ENCODE data around the gene SSBP1. TPM values are rescaled to one million over a fixed set of nuclear protein-coding genes. Genes with fewer than 3 reads are reported as not detected.
A peak's percentile ranks its signal among the peaks of the same experiment; 100 is the strongest.

SSBP1 gene
- total RNA-seq, 2 experiments from 2014 or later: 108 to 116 TPM

DNA sequence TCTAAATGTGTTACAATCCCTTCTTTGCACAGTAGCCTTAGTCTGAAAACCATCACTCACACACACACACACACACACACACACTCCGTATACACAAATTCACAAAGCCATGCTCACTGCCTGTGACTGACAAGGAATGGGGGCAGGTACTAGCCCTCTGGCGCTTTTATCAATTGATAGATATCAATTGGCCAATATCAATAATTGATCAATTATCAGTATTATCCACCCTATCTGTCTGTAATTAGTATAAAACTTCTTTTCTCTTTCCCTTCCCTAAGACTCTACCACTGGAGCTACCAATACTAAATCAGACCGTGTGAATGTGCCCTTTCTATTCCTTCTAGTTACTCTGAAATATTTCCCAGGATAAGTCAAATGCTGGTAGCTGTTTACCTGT, 38.3 kb upstream of the SSBP1 start:
- Mint-ChIP-seq H3K9me3 (no peaks in the 10 kb centered on the region), H3K27me3 (no peaks in the 10 kb centered on the region), H3K27ac (peak overlapping the region; percentile 90), H3K4me1 (ENCODE audit: low read depth) (peaks cover 71% of the 10 kb centered on the region), H3K4me3 (peak overlapping the region; percentile 96), H3K36me3 (ENCODE audit: low read depth) (peaks cover 16% of the 10 kb centered on the region)
- ATAC-seq (ENCODE audit: poor library complexity) (no peak), DNase-seq (no peak)
- intact Hi-C loops (cut with DNase I, micrococcal nuclease): loop anchor here in 1 of 2 experiments (2.0 kb wide), 1 partner anchor 39 kb away; the partner anchor contains the start of gene SSBP1
- TF ChIP-seq, protein P1, sequence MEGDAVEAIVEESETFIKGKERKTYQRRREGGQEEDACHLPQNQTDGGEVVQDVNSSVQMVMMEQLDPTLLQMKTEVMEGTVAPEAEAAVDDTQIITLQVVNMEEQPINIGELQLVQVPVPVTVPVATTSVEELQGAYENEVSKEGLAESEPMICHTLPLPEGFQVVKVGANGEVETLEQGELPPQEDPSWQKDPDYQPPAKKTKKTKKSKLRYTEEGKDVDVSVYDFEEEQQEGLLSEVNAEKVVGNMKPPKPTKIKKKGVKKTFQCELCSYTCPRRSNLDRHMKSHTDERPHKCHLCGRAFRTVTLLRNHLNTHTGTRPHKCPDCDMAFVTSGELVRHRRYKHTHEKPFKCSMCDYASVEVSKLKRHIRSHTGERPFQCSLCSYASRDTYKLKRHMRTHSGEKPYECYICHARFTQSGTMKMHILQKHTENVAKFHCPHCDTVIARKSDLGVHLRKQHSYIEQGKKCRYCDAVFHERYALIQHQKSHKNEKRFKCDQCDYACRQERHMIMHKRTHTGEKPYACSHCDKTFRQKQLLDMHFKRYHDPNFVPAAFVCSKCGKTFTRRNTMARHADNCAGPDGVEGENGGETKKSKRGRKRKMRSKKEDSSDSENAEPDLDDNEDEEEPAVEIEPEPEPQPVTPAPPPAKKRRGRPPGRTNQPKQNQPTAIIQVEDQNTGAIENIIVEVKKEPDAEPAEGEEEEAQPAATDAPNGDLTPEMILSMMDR (IDR thresholded peaks at IDR 0.05): no peak
- Histone ChIP-seq H3K27me3 (ENCODE audit: control insufficient read depth in 1 of 2, insufficient read depth in 2 of 2, low read length in 2 of 2) (no peaks in the 10 kb centered on the region), H3K9me3 (ENCODE audit: control insufficient read depth in 1 of 2, insufficient read depth in 1 of 2, low read length in 2 of 2) (no peaks in the 10 kb centered on the region), H3K4me3 (ENCODE audit: low read length) (no peak overlapping the region), H3K4me1 (ENCODE audit: insufficient read depth, low read length) (peaks cover 34% of the 10 kb centered on the region), H3K36me3 (ENCODE audit: insufficient read depth, low read length) (peaks cover 4% of the 10 kb centered on the region), H3K27ac (ENCODE audit: low read depth in 1 of 2, low read length in 2 of 2) (no peak overlapping the region)
- ChIA-PET CTCF (interaction anchor here (0.9 to 4.5 kb wide), 3 partner anchors 9 to 38 kb away, joined by 3 to 38 read pairs (median 4); partner anchors contain the start of gene SSBP1), POLR2A (interaction anchor here (4.9 kb wide), 1 partner anchor 38 kb away, joined by 103 read pairs; the partner anchor contains the start of gene SSBP1)

DNA sequence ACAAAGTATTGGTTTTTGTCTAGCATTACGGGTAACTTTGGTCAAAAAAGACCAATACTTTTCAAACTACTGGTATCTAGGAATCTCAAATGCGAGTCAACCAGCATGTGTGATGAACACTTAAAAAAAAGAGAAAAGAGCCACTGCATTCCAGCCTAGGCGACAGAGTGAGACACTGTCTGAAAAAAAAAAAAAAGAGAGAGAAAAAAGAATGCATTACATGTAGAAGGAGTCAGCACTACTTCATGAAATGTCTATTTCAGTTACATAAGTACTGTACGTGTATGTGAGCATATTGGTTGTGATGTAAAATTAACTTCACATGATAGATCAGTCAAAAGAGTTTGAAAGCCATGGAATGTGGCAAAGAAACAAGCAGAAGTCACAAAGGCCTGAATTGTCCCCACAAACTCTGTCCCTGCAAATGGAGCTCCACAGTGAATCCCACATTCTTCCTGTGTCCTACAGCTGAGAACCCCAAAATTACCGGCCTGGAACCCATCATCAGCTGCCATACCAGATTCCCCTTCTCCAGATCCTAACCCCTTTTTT, 37.8 kb upstream of the SSBP1 start:
- Histone ChIP-seq H3K36me3 (ENCODE audit: insufficient read depth, low read length) (peaks cover 2% of the 10 kb centered on the region), H3K9me3 (ENCODE audit: control insufficient read depth in 1 of 2, insufficient read depth in 1 of 2, low read length in 2 of 2) (no peaks in the 10 kb centered on the region), H3K27ac (ENCODE audit: low read depth in 1 of 2, low read length in 2 of 2) (no peak overlapping the region), H3K27me3 (ENCODE audit: control insufficient read depth in 1 of 2, insufficient read depth in 2 of 2, low read length in 2 of 2) (no peaks in the 10 kb centered on the region), H3K4me3 (ENCODE audit: low read length) (peak overlapping the region; percentile 68), H3K4me1 (ENCODE audit: insufficient read depth, low read length) (peaks cover 34% of the 10 kb centered on the region)
- Mint-ChIP-seq H3K27me3 (no peaks in the 10 kb centered on the region), H3K4me3 (peak overlapping the region; percentile 96), H3K4me1 (ENCODE audit: low read depth) (peaks cover 66% of the 10 kb centered on the region), H3K27ac (peak overlapping the region; percentile 90), H3K36me3 (ENCODE audit: low read depth) (peaks cover 13% of the 10 kb centered on the region), H3K9me3 (no peaks in the 10 kb centered on the region)
- TF ChIP-seq, protein P1 (IDR thresholded peaks at IDR 0.05): no peak
- DNase-seq (no peak), ATAC-seq (ENCODE audit: poor library complexity) (no peak)
- ChIA-PET CTCF (interaction anchor here (0.9 to 4.5 kb wide), 3 partner anchors 8 to 38 kb away, joined by 3 to 38 read pairs (median 4); partner anchors contain the start of gene SSBP1), POLR2A (interaction anchor here (1.0 to 4.9 kb wide), 7 partner anchors 9 to 685 kb away, joined by 3 to 103 read pairs (median 5); partner anchors contain the start of genes MRPS33 and SSBP1)
- intact Hi-C loops (cut with DNase I, micrococcal nuclease): loop anchor here in 1 of 2 experiments (2.0 kb wide), 1 partner anchor 38 kb away; the partner anchor contains the start of gene SSBP1

DNA sequence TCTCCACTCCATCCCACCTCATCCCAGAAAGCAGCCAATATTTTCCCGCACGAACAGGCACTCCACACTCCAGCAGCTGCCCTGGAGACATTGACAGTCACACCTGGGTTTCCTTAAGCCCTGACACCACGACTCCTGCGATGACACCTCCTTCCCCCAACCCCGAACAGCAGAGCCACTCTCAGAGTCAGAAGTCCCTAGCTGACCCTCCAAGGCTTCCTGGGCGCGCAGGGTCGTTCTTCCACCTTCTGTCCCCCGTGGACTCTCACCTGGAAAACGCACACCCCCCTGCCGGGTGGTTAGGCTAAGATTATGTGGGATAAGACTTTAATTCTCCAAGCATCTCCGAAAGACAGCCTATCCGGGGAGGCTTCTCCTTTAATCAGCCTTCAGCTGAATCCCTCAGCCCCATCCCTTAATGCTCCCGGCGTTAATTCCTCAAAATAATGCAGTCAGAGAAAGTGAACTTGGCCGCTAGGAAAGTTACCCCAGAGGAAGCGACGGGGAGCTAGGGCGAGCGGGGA, 37.2 kb upstream of the SSBP1 start:
- H3K9me3 Mint-ChIP-seq: no peaks in the 10 kb centered on the region
- peak overlapping the region; percentile 68 for H3K4me3 ChIP-seq (ENCODE audit: low read length)
- DNase-seq (peak in 6 of 14 experiments; percentile 1 to 45 (median 13)), ATAC-seq (ENCODE audit: poor library complexity) (no peak)
- intact Hi-C loops (cut with DNase I, micrococcal nuclease): loop anchor here (1.0 to 2.0 kb wide), 2 partner anchors 37 to 38 kb away; partner anchors contain the start of gene SSBP1 (in 2 of the 2)
- TF ChIP-seq, protein P1 (IDR thresholded peaks at IDR 0.05): no peak
- peak overlapping the region; percentile 96 for H3K4me3 Mint-ChIP-seq
- peak overlapping the region in 1 of 2 donors; percentile 24 for H3K27ac ChIP-seq (ENCODE audit: low read depth in 1 of 2, low read length in 2 of 2)
- ChIA-PET POLR2A (interaction anchor here (0.9 to 4.9 kb wide), 13 partner anchors 8 to 686 kb away, joined by 3 to 103 read pairs (median 3); partner anchors contain the start of genes MRPS33 and SSBP1), CTCF (interaction anchor here (0.9 to 4.5 kb wide), 3 partner anchors 9 to 45 kb away, joined by 3 to 38 read pairs (median 3); partner anchors contain the start of gene SSBP1)
- no peaks in the 10 kb centered on the region for H3K27me3 Mint-ChIP-seq
- H3K4me1 ChIP-seq (ENCODE audit: insufficient read depth, low read length): peaks cover 34% of the 10 kb centered on the region
- no peaks in the 10 kb centered on the region for H3K27me3 ChIP-seq (ENCODE audit: control insufficient read depth in 1 of 2, insufficient read depth in 2 of 2, low read length in 2 of 2)
- H3K36me3 Mint-ChIP-seq (ENCODE audit: low read depth): peaks cover 8% of the 10 kb centered on the region
- H3K4me1 Mint-ChIP-seq (ENCODE audit: low read depth): peaks cover 61% of the 10 kb centered on the region
- peak overlapping the region; percentile 90 for H3K27ac Mint-ChIP-seq
- H3K36me3 ChIP-seq (ENCODE audit: insufficient read depth, low read length): no peaks in the 10 kb centered on the region
- H3K9me3 ChIP-seq (ENCODE audit: control insufficient read depth in 1 of 2, insufficient read depth in 1 of 2, low read length in 2 of 2): no peaks in the 10 kb centered on the region
